Fibroblast of lung (primary cell): ENCODE data around the gene CR2. TPM values are rescaled to one million over a fixed set of nuclear protein-coding genes. Genes with fewer than 3 reads are reported as not detected.
"Not testable (repeated sequence)": the region's sequence is repeated elsewhere in the genome, so short reads cannot be mapped to it uniquely, and the experiment has no call there.

Experiments
- DNase-seq, 2 donors: peaks; one replicate each; pipeline versions ENCODE4 v3.0.0 to v3.0.0-alpha.2; 2010; ENCODE audit warnings: low read depth in 2 of 2
- H2AFZ ChIP-seq: 2 replicates; pipeline ENCODE4 v1.5.1; 2012; ENCODE audit warnings: low read length, control low read depth, inconsistent platforms
- H3K27ac ChIP-seq: 2 replicates; pipeline ENCODE4 v1.5.1; 2011; ENCODE audit warnings: low read length, control low read depth; ENCODE audit not compliant: insufficient read depth
- H3K27me3 ChIP-seq: 2 replicates; pipeline ENCODE4 v1.5.1; 2011; ENCODE audit warnings: mild to moderate bottlenecking, low read length; ENCODE audit not compliant: control insufficient read depth, insufficient read depth
- H3K36me3 ChIP-seq: 2 replicates; pipeline ENCODE4 v1.5.1; 2011; ENCODE audit warnings: low read length; ENCODE audit not compliant: control insufficient read depth, insufficient read depth
- H3K4me1 ChIP-seq: 2 replicates; pipeline ENCODE4 v1.5.1; 2011; ENCODE audit warnings: low read length; ENCODE audit not compliant: control insufficient read depth, insufficient read depth; ENCODE audit errors: extremely low read depth
- H3K4me2 ChIP-seq: 2 replicates; pipeline ENCODE4 v1.5.1; 2011; ENCODE audit warnings: low read length, control low read depth; ENCODE audit not compliant: insufficient read depth; ENCODE audit errors: extremely low read depth
- H3K4me3 ChIP-seq, 4 experiments: fragments of 200-600 bp in 1 of 4; sonication (generic) in 1 of 4; replicated peaks in 1 of 4; 2 replicates each; pipeline ENCODE4 v1.5.1; 2011 to 2016; ENCODE audit warnings: low read length in 4 of 4, low read depth in 3 of 4, mild to moderate bottlenecking in 3 of 4, control low read depth in 2 of 4, inconsistent platforms in 1 of 4, mixed read lengths in 1 of 4; ENCODE audit not compliant: insufficient read depth in 1 of 4; ENCODE audit errors: control extremely low read depth in 1 of 4
- H3K79me2 ChIP-seq: 2 replicates; pipeline ENCODE4 v1.5.1; 2012; ENCODE audit warnings: mild to moderate bottlenecking, low read length, inconsistent platforms; ENCODE audit not compliant: control insufficient read depth, insufficient read depth
- H3K9ac ChIP-seq: 2 replicates; pipeline ENCODE4 v1.5.1; 2011; ENCODE audit warnings: mild to moderate bottlenecking, low read length, control low read depth; ENCODE audit not compliant: insufficient read depth
- H3K9me3 ChIP-seq: 2 replicates; pipeline ENCODE4 v1.5.1; 2012; ENCODE audit warnings: low read depth, low read length; ENCODE audit not compliant: control insufficient read depth, insufficient read depth
- H4K20me1 ChIP-seq: 2 replicates; pipeline ENCODE4 v1.5.1; 2011; ENCODE audit warnings: low read length; ENCODE audit not compliant: control insufficient read depth, insufficient read depth; ENCODE audit errors: extremely low read depth
- polyA plus RNA-seq, 2 donors: library from polyadenylated mRNA; depleted of rRNA in 1 of 2; stranded (reverse) in 1 of 2; unstranded in 1 of 2; fragments of >200 nt; gene quantifications; 2 replicates each; pipeline ENCODE4 v1.2.1, GENCODE V29; 2011 to 2012; ENCODE audit warnings: missing spikeins in 1 of 2
- total RNA-seq: library from RNA; depleted of rRNA; stranded (reverse); fragments of >200 nt; gene quantifications from 2 replicates; pipeline ENCODE4 v1.2.1, GENCODE V29; 2014

CR2 gene
- total and polyA plus RNA-seq, 2 donors (not counting 1 experiment from before 2014, with no cell fraction given) = not detected

DNA sequence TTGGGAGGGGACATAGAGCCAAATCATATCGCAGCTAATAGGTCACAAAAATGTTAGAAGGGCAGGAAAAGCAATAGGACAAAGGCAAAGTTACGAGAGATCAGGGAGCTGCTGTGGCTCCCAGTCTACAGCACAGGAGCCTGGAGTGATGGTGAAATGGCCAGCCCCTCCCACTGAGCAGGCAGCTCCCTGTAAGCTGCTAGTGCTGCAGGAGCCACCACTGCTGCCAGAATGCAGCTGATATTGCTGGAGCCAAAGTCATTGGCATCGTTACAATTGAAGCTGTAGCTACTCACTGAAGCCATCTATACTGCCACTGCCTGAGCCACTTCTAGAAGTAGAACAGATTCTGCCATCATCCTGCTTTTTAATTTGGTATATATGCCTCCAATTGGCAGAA lies 71.1 kb downstream of the CR2 start:
- H2AFZ ChIP-seq, H4K20me1 ChIP-seq, H3K79me2 ChIP-seq, H3K9me3 ChIP-seq, DNase-seq, H3K4me1 ChIP-seq, H3K4me3 ChIP-seq, H3K9ac ChIP-seq, H3K27ac ChIP-seq, H3K4me2 ChIP-seq, H3K36me3 ChIP-seq, H3K27me3 ChIP-seq: not testable (repeated sequence)

DNA sequence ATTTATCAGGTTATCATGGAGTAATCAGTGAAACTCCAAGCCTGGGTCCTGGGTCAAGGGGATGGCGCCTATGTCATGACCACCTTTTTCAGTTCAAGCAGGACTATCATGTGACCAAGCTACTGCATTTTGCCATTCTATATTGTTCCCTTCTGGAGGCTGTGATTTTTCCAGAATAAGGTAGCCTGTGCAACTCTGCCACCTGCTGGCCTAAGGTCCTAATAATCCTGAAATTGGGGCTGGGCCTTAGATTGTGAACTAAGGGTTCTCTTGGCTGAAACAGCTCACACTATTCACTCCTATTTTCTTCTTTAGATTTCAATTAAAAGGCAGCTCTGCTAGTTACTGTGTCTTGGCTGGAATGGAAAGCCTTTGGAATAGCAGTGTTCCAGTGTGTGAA lies 74.3 kb downstream of the CR2 start:
- H3K4me3 ChIP-seq, H3K4me1 ChIP-seq, H3K9me3 ChIP-seq, H3K9ac ChIP-seq, H3K27me3 ChIP-seq, DNase-seq, H3K4me2 ChIP-seq, H2AFZ ChIP-seq, H4K20me1 ChIP-seq, H3K27ac ChIP-seq, H3K79me2 ChIP-seq, H3K36me3 ChIP-seq: not testable (repeated sequence)

DNA sequence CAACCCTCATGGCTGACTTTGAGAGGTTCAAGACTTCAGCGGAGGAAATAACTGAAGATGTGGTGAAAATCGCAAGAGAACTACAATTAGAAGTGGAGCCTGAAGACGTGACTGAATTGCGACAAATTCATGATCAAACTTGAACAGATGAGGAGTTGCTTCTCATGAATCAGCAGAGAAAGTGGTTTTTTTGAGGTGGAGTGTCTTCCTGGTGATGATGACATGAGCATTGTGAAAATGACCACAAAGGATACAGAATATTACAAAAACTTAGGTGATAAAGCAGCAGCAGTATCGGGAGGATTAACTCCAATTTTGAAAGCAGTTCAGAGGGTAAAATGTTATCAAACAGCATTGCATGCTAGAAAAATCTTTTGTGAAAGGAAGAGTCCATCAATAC lies 82.1 kb downstream of the CR2 start:
- not testable (repeated sequence) for H3K27me3 ChIP-seq, H4K20me1 ChIP-seq, H3K9me3 ChIP-seq, DNase-seq, H3K9ac ChIP-seq, H3K4me3 ChIP-seq, H3K36me3 ChIP-seq, H3K79me2 ChIP-seq, H3K27ac ChIP-seq, H2AFZ ChIP-seq, H3K4me1 ChIP-seq, H3K4me2 ChIP-seq

Other genes starting within 250 kb of the CR2 start
- 17.7 and 46.1 TPM in 2 replicates for gene CD55, start 132.7 kb upstream of the CR2 start, total RNA-seq
- gene CD55, start 132.7 kb upstream of the CR2 start, polyA plus RNA-seq = 70.5 and 77.7 TPM in 2 replicates
- not detected in 2 replicates for gene CR1, start 41.8 kb downstream of the CR2 start, total RNA-seq
- gene CR1, start 41.8 kb downstream of the CR2 start, polyA plus RNA-seq = not detected in 2 replicates
- gene CR1L, start 190.8 kb downstream of the CR2 start, total RNA-seq = under 0.01 TPM in 1 of 2 replicates, not detected in the other
- not detected in 2 replicates for gene CR1L, start 190.8 kb downstream of the CR2 start, polyA plus RNA-seq